ENCODE measurements around the gene CXCL6.

Gene CXCL6

GRCh38 chr4:73868206-73869129 lies 32.0 kb downstream of the CXCL6 start:
- Histone ChIP-seq H3K4me3 (ENCODE audit: low read depth, low read length) (peak overlapping the region; percentile 60), H3K27me3 (replicated peaks) (no peaks in the 10 kb centered on the region), H3K27ac (no peak overlapping the region), H3K36me3 (replicated peaks) (no peaks in the 10 kb centered on the region)
- TF ChIP-seq CTCF (IDR thresholded peaks at IDR 0.05; ENCODE audit: low read depth, low read length, missing control alignments) = no peak
- in situ Hi-C loops (cut with HindIII; ENCODE audit: low pct_ligation_motif_present, low sequenced_read_pairs) = no loop called here
- no peak for DNase-seq

DNA sequence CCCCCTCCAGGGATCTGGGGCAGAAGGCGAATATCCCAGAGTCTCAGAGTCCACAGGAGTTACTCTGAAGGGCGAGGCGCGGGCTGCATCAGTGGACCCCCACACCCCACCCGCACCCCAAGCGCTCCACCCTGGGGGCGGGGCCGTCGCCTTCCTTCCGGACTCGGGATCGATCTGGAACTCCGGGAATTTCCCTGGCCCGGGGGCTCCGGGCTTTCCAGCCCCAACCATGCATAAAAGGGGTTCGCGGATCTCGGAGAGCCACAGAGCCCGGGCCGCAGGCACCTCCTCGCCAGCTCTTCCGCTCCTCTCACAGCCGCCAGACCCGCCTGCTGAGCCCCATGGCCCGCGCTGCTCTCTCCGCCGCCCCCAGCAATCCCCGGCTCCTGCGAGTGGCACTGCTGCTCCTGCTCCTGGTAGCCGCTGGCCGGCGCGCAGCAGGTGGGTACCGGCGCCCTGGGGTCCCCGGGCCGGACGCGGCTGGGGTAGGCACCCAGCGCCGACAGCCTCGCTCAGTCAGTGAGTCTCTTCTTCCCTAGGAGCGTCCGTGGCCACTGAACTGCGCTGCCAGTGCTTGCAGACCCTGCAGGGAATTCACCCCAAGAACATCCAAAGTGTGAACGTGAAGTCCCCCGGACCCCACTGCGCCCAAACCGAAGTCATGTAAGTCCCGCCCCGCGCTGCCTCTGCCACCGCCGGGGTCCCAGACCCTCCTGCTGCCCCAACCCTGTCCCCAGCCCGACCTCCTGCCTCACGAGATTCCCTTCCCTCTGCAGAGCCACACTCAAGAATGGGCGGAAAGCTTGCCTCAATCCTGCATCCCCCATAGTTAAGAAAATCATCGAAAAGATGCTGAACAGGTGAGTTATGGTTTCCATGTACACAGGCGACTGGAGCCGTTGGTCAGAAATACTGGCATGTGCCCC lies 32.9 kb downstream of the CXCL6 start, which contains the start of gene CXCL1:
Gene CXCL1, plus strand, starts transcription at position 264 of the 926 bp plus-strand sequence. Its CDS starts 78 bp downstream, at position 342.
- no peak for TF ChIP-seq CTCF (IDR thresholded peaks at IDR 0.05; ENCODE audit: low read depth, low read length, missing control alignments)
- H3K27ac ChIP-seq = no peak within 1 kb of the TSS

DNA sequence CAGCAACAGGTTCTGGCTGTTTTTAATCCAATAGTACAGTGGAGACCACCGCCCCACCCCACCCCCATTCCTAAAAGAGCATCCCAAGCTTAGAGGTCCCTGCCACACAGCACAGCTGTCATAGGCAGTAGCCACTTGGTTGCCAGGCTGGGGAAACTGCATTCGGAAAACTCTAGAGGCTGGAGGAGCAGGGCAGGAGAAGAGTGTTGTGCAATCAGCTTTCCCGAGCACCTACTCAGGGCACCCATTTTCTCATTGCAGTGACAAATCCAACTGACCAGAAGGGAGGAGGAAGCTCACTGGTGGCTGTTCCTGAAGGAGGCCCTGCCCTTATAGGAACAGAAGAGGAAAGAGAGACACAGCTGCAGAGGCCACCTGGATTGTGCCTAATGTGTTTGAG lies 33.8 kb downstream of the CXCL6 start:
- Histone ChIP-seq H3K27me3 (replicated peaks) (no peaks in the 10 kb centered on the region), H3K4me3 (ENCODE audit: low read depth, low read length) (peak overlapping the region; percentile 60), H3K27ac (no peak overlapping the region), H3K36me3 (replicated peaks) (no peaks in the 10 kb centered on the region)
- TF ChIP-seq CTCF (IDR thresholded peaks at IDR 0.05; ENCODE audit: low read depth, low read length, missing control alignments) = no peak
- no peak for DNase-seq
- in situ Hi-C loops (cut with HindIII; ENCODE audit: low pct_ligation_motif_present, low sequenced_read_pairs) = no loop called here

More for the DNA sequence above, 32.9 kb downstream of the CXCL6 start, which contains the start of gene CXCL1:
- no peak for DNase-seq
- no peaks in the 10 kb centered on the region for H3K27me3 ChIP-seq (replicated peaks)
- H3K4me3 ChIP-seq (ENCODE audit: low read depth, low read length) = peak within 1 kb of the TSS; percentile 60
- no peaks in the 10 kb centered on the region for H3K36me3 ChIP-seq (replicated peaks)
- in situ Hi-C loops (cut with HindIII; ENCODE audit: low pct_ligation_motif_present, low sequenced_read_pairs) = no loop called here

DNA sequence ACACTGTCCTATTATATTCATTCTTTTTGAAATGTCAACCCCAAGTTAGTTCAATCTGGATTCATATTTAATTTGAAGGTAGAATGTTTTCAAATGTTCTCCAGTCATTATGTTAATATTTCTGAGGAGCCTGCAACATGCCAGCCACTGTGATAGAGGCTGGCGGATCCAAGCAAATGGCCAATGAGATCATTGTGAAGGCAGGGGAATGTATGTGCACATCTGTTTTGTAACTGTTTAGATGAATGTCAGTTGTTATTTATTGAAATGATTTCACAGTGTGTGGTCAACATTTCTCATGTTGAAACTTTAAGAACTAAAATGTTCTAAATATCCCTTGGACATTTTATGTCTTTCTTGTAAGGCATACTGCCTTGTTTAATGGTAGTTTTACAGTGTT lies 34.3 kb downstream of the CXCL6 start:
- no peak overlapping the region for H3K4me3 ChIP-seq (ENCODE audit: low read depth, low read length)
- no peaks in the 10 kb centered on the region for H3K27me3 ChIP-seq (replicated peaks)
- no peaks in the 10 kb centered on the region for H3K36me3 ChIP-seq (replicated peaks)
- in situ Hi-C loops (cut with HindIII; ENCODE audit: low pct_ligation_motif_present, low sequenced_read_pairs) = no loop called here
- no peak overlapping the region for H3K27ac ChIP-seq
- no peak for DNase-seq
- TF ChIP-seq CTCF (IDR thresholded peaks at IDR 0.05; ENCODE audit: low read depth, low read length, missing control alignments) = no peak

DNA sequence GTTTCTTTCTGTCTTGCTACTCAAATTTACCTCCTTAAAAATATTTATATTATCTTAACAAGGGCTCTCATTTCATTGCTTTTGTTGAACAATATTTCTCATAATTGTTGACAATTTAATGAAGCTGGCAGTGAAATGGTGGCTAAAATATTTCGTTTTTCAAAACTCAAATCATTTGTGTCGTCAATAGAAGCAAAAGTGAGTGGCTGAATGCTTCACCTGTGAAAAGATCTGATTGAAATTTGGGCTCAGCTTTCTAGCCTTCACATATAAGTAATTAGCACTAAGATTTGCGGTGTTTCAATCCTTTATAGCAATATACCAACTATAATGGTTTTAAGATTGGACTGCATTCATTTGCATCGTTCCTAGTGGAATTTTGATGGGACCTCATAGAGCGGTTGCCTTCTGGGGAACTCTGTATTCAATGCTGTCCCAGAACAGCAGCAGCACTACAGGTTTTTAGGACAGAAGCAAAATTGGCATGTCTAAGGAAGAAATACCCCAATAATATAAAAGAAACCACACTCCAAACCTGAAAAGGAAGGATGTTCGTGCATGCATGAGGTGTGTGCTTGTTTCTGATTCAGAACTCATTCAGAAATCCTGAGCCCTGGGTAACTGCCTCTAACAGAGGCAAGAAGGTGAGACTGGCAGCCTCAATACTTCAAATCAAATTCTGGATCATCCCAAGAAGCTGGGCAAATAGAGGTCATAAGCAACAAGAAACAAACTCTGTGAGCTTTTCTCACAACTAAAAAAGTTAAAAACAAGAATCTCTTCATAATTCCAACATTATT lies 35.2 kb downstream of the CXCL6 start:
- Histone ChIP-seq H3K27me3 (replicated peaks) (no peaks in the 10 kb centered on the region), H3K27ac (no peak overlapping the region), H3K36me3 (replicated peaks) (no peaks in the 10 kb centered on the region), H3K4me3 (ENCODE audit: low read depth, low read length) (no peak overlapping the region)
- TF ChIP-seq CTCF (IDR thresholded peaks at IDR 0.05; ENCODE audit: low read depth, low read length, missing control alignments) = no peak
- in situ Hi-C loops (cut with HindIII; ENCODE audit: low pct_ligation_motif_present, low sequenced_read_pairs) = no loop called here
- DNase-seq = no peak

Measured in brain microvascular endothelial cell (primary cell).